ENCODE data around the gene CHD2.

- TF ChIP-seq EZH2 (IDR thresholded peaks at IDR 0.05; ENCODE audit: borderline replicate concordance, low read depth, low read length, severe bottlenecking) (no peak), POLR2A (IDR thresholded peaks at IDR 0.05; ENCODE audit: low read depth, low read length) (no peak), CTCF (IDR thresholded peaks at IDR 0.05; ENCODE audit: extremely low read depth in 1 of 2, insufficient read depth in 1 of 2, low read depth in 1 of 2, low read length in 2 of 2) (no peak), FOS (IDR thresholded peaks at IDR 0.05; ENCODE audit: borderline replicate concordance, insufficient read depth, low read length) (no peak), POLR2AphosphoS5 (IDR thresholded peaks at IDR 0.05; ENCODE audit: insufficient read depth, low read depth, low read length) (no peak)
Measured at GRCh38 chr15:93058904-93059427, 158.8 kb downstream of the CHD2 start.
